HG03135 (cell line): ENCODE results near the gene PRAC1.

Experiments used
- ATAC-seq: cut with Tn5 transposase; IDR thresholded peaks from one replicate; pipeline ENCODE4 v1.9.1; 2021; ENCODE audit warnings: mild to moderate bottlenecking, moderate library complexity; ENCODE audit not compliant: unreplicated experiment

Gene PRAC1

GRCh38 chr17:48722201-48722907, at the start of gene PRAC1:
Gene PRAC1, minus strand, starts transcription at chr17:48722518. Its CDS starts 126 bp downstream, at chr17:48722392.
- ATAC-seq = no peak

- no peak for ATAC-seq
Observed at GRCh38 chr17:48770954-48771353, 48.6 kb upstream of the PRAC1 start.

- no peak for ATAC-seq
Observed at GRCh38 chr17:48769009-48769675, 46.8 kb upstream of the PRAC1 start.

- no peak for ATAC-seq
Observed at GRCh38 chr17:48767263-48767774, 45.0 kb upstream of the PRAC1 start.

GRCh38 chr17:48761114-48761513, 38.8 kb upstream of the PRAC1 start:
- ATAC-seq = no peak

GRCh38 chr17:48760411-48760810, 38.1 kb upstream of the PRAC1 start:
- no peak for ATAC-seq

GRCh38 chr17:48759288-48759687, 37.0 kb upstream of the PRAC1 start:
- ATAC-seq = no peak

GRCh38 chr17:48757524-48757961, 35.2 kb upstream of the PRAC1 start:
- ATAC-seq = no peak

- no peak for ATAC-seq
Observed at GRCh38 chr17:48756830-48757251, 34.5 kb upstream of the PRAC1 start.

GRCh38 chr17:48755356-48755755, 33.0 kb upstream of the PRAC1 start:
- no peak for ATAC-seq

- ATAC-seq = no peak
Observed at GRCh38 chr17:48754500-48755261, 32.4 kb upstream of the PRAC1 start.

- ATAC-seq = no peak
Observed at GRCh38 chr17:48753794-48754499, 31.6 kb upstream of the PRAC1 start.

- ATAC-seq = no peak
Observed at GRCh38 chr17:48752399-48753288, 30.3 kb upstream of the PRAC1 start.

- no peak for ATAC-seq
Observed at GRCh38 chr17:48751733-48752398, 29.5 kb upstream of the PRAC1 start.

GRCh38 chr17:48751172-48751571, 28.9 kb upstream of the PRAC1 start:
- no peak for ATAC-seq

GRCh38 chr17:48749621-48750553, 27.6 kb upstream of the PRAC1 start:
- ATAC-seq = no peak

GRCh38 chr17:48748718-48749566, 26.6 kb upstream of the PRAC1 start:
- ATAC-seq = no peak
